Left renal pelvis (tissue), 4 donors: Measurements from ENCODE around the gene SBK1. TPM values are rescaled to one million over a fixed set of nuclear protein-coding genes. Genes with fewer than 3 reads are reported as not detected.
"Not testable (repeated sequence)": the region's sequence is repeated elsewhere in the genome, so short reads cannot be mapped to it uniquely, and the experiment has no call there.

Source experiments
- DNase-seq, 4 donors: peaks; one replicate each; pipeline ENCODE4 v3.0.0-alpha.2; 2013; ENCODE audit warnings: low read depth in 4 of 4, low spot score in 3 of 4
- polyA plus RNA-seq, 4 donors: library from polyadenylated mRNA; unstranded; fragments of 120-200 nt; gene quantifications; one replicate each; pipeline ENCODE4 v1.2.1, GENCODE V29; 2013; ENCODE audit not compliant: insufficient read length in 4 of 4

The SBK1 gene
- polyA plus RNA-seq, 4 donors = 7.6 to 21.7 (median 15.8) TPM

DNA sequence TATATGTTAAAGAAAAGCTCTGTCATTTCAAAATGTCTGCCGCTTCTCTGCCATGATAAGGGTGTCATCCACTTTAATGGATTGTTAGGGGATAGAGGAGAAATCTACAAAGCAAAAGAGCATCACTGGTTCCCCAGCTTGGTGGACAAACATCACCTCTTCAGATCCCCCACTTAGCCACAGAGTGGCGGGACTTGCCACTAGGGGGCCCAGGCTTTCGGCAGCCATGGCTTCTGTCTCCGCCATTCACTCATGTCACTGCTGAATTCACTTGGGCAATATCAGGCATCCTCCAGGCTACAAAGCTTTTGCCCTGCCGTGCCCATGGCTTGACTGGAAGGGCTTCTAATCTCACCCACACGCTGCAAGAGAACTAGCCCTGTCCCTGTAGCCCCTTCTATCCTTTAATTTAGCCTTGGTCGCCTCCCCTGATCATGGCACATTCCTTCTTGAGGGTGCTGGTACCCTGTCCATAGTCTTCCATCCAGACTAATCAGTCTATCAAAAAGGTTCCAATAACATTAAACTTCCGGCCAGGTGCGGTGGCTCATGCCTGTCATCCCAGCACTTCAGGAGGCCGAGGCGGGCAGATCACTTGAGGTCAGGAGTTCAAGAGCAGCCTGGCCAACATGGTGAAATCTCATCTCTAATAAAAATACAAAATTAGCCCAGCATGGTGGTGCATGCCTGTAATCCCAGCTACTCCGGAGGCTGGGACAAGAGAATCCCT lies 34.7 kb downstream of the SBK1 start:
- DNase-seq = no peak

DNA sequence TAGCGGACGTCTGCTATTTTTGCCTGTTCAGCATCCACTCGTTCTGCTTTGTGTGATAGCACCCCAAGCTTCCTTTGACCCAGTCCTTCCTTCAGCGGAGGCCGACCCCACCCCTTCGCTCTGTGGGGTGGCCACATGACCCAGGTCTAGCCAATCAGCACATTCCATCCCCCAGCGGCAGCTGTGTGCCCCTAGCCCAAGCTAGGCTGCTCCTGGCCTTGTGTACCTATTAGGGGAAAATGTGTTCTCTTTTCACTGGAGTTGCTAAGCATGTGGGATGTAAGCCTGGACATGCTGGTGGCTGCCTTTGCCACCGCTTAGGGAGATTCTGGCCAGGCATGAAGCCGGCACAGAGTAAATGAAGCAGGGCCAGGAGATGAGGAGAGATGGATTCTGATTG lies 37.9 kb downstream of the SBK1 start:
- not testable (repeated sequence) for DNase-seq

DNA sequence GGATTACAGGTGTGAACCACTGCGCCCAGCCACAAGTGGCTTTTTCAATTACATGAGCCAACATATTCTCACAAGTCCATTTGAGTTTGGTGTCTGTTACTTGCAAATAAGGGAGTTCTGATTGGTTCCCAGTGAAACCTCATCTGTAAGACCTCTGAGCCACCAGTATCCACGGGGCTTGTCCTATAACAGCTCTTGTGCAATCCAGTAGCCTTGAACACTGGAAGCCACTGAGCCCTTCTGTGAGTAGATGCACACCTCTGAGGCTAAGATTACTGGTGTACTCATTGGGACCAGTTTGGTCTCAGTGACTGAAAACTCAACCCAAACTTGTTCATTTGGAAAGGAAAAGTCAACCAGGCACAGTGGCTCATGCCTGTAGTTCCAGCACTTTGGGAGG lies 38.7 kb downstream of the SBK1 start:
- not testable (repeated sequence) for DNase-seq

GRCh38 chr16:28332632-28333031 lies 40.3 kb downstream of the SBK1 start:
- DNase-seq = not testable (repeated sequence)

DNA sequence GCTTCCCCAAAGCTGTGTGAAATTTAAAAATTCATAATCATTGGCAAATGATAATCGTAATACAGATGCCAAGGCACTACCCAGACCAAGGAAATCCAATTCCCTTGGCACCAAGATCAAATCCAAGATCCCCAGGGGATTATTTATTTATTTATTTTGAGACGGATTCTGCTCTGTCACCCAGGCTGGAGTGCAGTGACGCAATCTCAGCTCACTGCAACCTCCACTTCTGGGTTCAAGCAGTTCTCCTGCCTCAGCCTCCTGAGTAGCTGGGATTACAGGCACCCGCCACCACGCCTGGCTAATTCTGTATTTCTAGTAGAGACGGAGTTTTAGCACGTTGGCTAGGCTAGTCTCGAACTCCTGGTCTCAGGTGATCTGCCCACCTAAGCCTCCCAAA lies 43.4 kb downstream of the SBK1 start:
- DNase-seq = not testable (repeated sequence)

- not testable (repeated sequence) for DNase-seq
Observed at GRCh38 chr16:28336940-28337710, 44.8 kb downstream of the SBK1 start.

- not testable (repeated sequence) for DNase-seq
Observed at GRCh38 chr16:28338230-28338629, 45.9 kb downstream of the SBK1 start.

GRCh38 chr16:28362600-28362999 lies 70.3 kb downstream of the SBK1 start:
- DNase-seq = not testable (repeated sequence)

DNA sequence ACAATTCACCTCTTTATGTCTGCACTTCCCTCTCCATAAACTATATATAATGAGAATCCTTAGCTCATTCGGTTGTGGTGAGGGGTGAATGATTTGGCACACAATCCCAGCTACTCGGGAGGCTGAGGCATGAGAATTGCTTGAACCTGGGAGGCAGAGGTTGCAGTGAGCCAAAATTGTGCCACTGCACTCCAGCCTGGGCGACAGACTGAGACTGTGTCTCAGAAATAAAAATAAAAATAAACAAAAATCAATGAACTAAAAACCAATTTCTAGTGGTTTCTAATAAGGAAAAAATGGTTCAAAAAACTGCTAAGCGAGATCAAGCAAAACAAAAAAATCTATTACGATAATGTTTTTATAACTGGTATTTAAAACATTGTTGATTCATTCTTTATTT lies 71.1 kb downstream of the SBK1 start, which contains the start of gene NPIPB6:
Gene NPIPB6, minus strand, starts transcription at position 101 of the 400 bp plus-strand sequence. CDS start 686 bp downstream, outside the sequence.
- not testable (repeated sequence) for DNase-seq

DNA sequence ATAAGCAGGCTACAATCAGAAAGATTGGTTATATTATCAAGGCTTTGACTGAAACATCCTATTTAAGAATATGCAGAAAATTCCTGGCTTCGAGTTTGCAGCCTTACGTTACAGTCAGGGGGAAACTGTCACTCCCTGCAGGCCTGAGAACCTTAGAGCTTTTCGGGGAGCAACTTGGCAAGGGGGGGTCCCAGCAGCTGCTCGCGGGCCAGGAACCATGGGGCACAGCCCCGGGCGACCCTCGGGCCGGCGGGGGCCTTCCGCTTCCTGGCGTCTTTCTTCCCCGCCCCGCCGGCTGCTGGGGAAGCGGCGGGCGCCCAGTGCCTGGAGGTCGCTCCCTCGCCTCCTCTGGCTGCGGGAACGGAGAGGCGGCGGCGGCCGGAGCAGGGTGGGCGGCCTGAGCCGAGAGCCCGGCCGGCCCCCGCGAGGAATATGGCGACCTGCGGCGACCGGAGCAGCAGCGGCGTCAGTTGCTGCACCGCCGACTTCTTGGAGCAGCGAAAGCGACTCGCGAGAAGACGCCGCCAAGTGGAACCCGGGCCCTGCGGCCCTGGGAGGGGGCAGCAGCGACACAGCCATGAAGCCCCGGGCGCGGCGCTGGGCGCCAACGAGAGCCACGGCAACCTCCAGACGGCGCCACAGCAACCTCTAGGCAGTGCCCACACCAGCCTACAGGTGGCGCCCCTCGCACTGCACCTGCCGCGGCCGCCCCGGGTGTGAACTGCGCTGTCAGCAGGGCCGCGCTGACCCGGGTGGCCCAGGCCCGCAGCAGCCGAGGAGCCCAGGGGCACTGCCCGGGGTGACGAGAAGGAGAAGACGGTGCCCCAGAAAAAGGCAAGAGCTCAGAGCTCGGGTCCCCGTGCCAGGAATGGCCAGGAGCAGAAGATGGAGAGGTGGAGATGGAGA lies 72.2 kb downstream of the SBK1 start:
- not testable (repeated sequence) for DNase-seq

GRCh38 chr16:28367926-28368325 lies 75.6 kb downstream of the SBK1 start:
- DNase-seq = not testable (repeated sequence)

Other genes with a start within 250 kb of the SBK1 start
- 1 to 10 TPM in 1 of 4 donors, under 1 TPM in 3; 0.63 to 1.9 (median 0.65) TPM for gene GSG1L, start 228.8 kb upstream of the SBK1 start, polyA plus RNA-seq
- 10 to 100 TPM; 68.2 to 95.7 (median 79.5) TPM for gene XPO6, start 80.6 kb upstream of the SBK1 start, polyA plus RNA-seq
- 1 to 10 TPM in 3 of 4 donors, under 1 TPM in 1; 0.38 to 3.0 (median 1.8) TPM for gene NPIPB6, start 71.0 kb downstream of the SBK1 start, polyA plus RNA-seq
- gene EIF3CL, start 111.3 kb downstream of the SBK1 start, polyA plus RNA-seq = 10 to 100 TPM; 71.6 to 83.8 (median 77.7) TPM
- 1 to 10 TPM in 1 of 4 donors, not detected in 3; 1.1 TPM for gene NPIPB7, start 179.8 kb downstream of the SBK1 start, polyA plus RNA-seq
- 10 to 100 TPM; 28.4 to 47.6 (median 31.9) TPM for gene CLN3, start 199.5 kb downstream of the SBK1 start, polyA plus RNA-seq
- 1 to 10 TPM in 1 of 4 donors, under 1 TPM in 3; 0.50 to 1.1 (median 0.76) TPM for gene APOBR, start 202.1 kb downstream of the SBK1 start, polyA plus RNA-seq
- gene IL27, start 214.3 kb downstream of the SBK1 start, polyA plus RNA-seq = not detected
- 10 to 100 TPM; 11.7 to 84.7 (median 12.3) TPM for gene NUPR1, start 246.4 kb downstream of the SBK1 start, polyA plus RNA-seq